Calu3 (cell line): ENCODE results near the gene CSPG4. TPM values are rescaled to one million over a fixed set of nuclear protein-coding genes. Genes with fewer than 3 reads are reported as not detected.
"Not testable (repeated sequence)": the region's sequence is repeated elsewhere in the genome, so short reads cannot be mapped to it uniquely, and the experiment has no call there.

Experiments used
- BruUV-seq: library from RNA; stranded (reverse); fragments of 400-500 nt; replicated peaks from 2 replicates; lab custom pipeline; 2021; lab: Mats Ljungman, UMichigan
- CTCF ChIA-PET: fragments of 300-600 bp; sonication (Branson Sonifier 250); formaldehyde crosslinking; loops from one replicate; lab custom pipeline; 2022; ENCODE audit warnings: antibody characterized with exemption; lab: Charles Lee
- DNase-seq: peaks from one replicate; pipeline ENCODE4 v3.0.0; 2022
- H3K27ac Mint-ChIP-seq: one replicate; pipeline ENCODE4 v1.8.0; 2022; ENCODE audit warnings: mixed read lengths; ENCODE audit not compliant: unreplicated experiment
- H3K27me3 Mint-ChIP-seq: one replicate; pipeline ENCODE4 v1.8.0; 2022; ENCODE audit warnings: mixed read lengths; ENCODE audit not compliant: unreplicated experiment
- H3K36me3 Mint-ChIP-seq: one replicate; pipeline ENCODE4 v1.8.0; 2022; ENCODE audit warnings: mild to moderate bottlenecking, moderate library complexity, mixed read lengths; ENCODE audit not compliant: insufficient read depth, unreplicated experiment
- H3K4me1 Mint-ChIP-seq: one replicate; pipeline ENCODE4 v1.8.0; 2022; ENCODE audit warnings: mild to moderate bottlenecking, low read depth, mixed read lengths; ENCODE audit not compliant: unreplicated experiment
- H3K4me3 Mint-ChIP-seq: one replicate; pipeline ENCODE4 v1.8.0; 2022; ENCODE audit warnings: mild to moderate bottlenecking, low read depth, moderate library complexity, mixed read lengths; ENCODE audit not compliant: unreplicated experiment
- H3K9me3 Mint-ChIP-seq: one replicate; pipeline ENCODE4 v1.8.0; 2022; ENCODE audit warnings: low read depth, mixed read lengths; ENCODE audit not compliant: unreplicated experiment
- CTCF ChIP-seq: fragments of 200-600 bp; IDR thresholded peaks from one replicate; pipeline ENCODE4 v1.8.0; 2022; ENCODE audit warnings: antibody characterized with exemption; ENCODE audit not compliant: unreplicated experiment
- intact Hi-C: fragments of 100-400 bp; cut with micrococcal nuclease; formaldehyde crosslinking; loops from one replicate; pipeline ENCODE4 v1.10.0; 2022; ENCODE audit not compliant: unreplicated experiment
- total RNA-seq: library from RNA; stranded (reverse); gene quantifications from 2 replicates; pipeline ENCODE4 v1.2.3, GENCODE V29; 2022

Gene CSPG4
- total RNA-seq, 1 experiment from 2014 or later: not detected

DNA sequence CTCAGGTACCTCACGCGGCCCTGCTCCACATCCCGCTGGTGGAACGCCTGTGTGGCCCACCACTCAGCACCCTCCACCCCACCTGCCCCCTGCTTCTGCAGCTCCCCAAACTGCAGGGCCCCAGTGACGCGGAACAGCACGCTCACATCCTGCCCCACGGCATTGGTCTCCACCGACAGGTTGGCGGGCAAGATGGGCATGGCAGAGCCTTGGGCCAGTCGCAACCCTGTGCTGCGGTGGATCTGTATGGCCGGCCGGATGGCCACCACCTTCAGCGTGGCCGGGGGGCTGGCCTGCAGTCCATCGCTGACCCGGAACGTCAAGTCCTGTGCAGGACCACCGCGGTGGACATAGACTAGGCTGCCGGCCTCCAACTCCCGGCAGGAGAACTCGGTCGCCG, 23.8 kb downstream of the CSPG4 start:
- Mint-ChIP-seq H3K36me3 (no peaks in the 10 kb centered on the region), H3K27ac (no peak overlapping the region), H3K4me3 (no peak overlapping the region), H3K27me3 (peaks cover 27% of the 10 kb centered on the region), H3K9me3 (no peaks in the 10 kb centered on the region), H3K4me1 (no peaks in the 10 kb centered on the region)
- CTCF ChIA-PET: no interaction called here
- no TSS peak for BruUV-seq
- no peak for TF ChIP-seq CTCF
- intact Hi-C loops: no loop called here
- DNase-seq: no peak

DNA sequence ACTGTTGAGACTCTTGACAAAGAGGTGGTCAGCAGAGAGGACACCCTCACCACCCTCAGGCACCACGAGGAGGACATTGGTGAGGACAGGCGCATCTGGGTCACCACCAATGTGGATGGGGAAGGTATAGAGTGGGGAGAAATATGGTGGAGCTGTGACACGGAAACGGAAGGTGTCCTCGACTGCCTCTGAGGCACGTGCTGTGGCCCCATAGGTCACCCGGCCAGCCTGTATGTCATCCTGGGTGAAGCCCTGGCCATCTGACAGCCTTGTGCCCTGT, 24.4 kb downstream of the CSPG4 start:
- Mint-ChIP-seq H3K4me3 (no peak overlapping the region), H3K36me3 (no peaks in the 10 kb centered on the region), H3K27ac (no peak overlapping the region), H3K27me3 (peaks cover 27% of the 10 kb centered on the region), H3K4me1 (no peaks in the 10 kb centered on the region), H3K9me3 (no peaks in the 10 kb centered on the region)
- BruUV-seq: no TSS peak
- intact Hi-C loops: no loop called here
- TF ChIP-seq CTCF: no peak
- CTCF ChIA-PET: no interaction called here
- no peak for DNase-seq

- Mint-ChIP-seq H3K27ac (no peak overlapping the region), H3K9me3 (no peaks in the 10 kb centered on the region), H3K4me1 (no peaks in the 10 kb centered on the region), H3K27me3 (peaks cover 22% of the 10 kb centered on the region), H3K36me3 (no peaks in the 10 kb centered on the region), H3K4me3 (no peak overlapping the region)
- no peak for DNase-seq
- no peak for TF ChIP-seq CTCF
- intact Hi-C loops: loop anchor here (2.0 kb wide), 1 partner anchor 33 kb away; no protein-coding TSS in a partner anchor
- BruUV-seq: no TSS peak
- CTCF ChIA-PET: interaction anchor here (0.6 to 2.0 kb wide), 2 partner anchors 59 to 115 kb away, joined by 3 to 19 read pairs; no protein-coding TSS in a partner anchor
Measured at GRCh38 chr15:75687486-75688277, 25.0 kb downstream of the CSPG4 start.

DNA sequence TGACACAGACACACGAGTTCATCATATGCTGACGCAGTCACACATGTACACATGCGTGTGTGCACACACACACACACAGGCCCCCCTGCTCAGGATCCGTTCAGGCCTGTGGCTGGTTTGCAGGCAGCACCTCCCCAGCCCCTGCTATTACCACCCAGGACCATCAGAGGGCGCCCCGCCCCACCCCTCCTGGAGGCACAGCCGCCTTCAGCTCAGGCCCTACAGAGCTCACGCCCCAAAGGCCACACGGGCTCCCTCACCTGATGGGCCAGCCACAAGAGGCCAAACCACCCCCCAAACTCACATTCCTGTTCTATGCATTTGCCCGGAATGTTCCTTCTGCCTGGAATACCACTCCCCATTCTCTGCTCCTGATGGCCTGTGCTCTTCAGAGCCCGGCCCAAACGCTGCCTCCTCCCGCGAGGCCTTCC, 26.4 kb downstream of the CSPG4 start:
- DNase-seq: peak; percentile 93
- H3K4me3 Mint-ChIP-seq, H3K27ac Mint-ChIP-seq, H3K9me3 Mint-ChIP-seq, BruUV-seq, H3K27me3 Mint-ChIP-seq, H3K36me3 Mint-ChIP-seq, H3K4me1 Mint-ChIP-seq: not testable (repeated sequence)
- peak; percentile 86 for TF ChIP-seq CTCF
- intact Hi-C loops: loop anchor here (2.0 kb wide), 1 partner anchor 35 kb away; no protein-coding TSS in a partner anchor
- CTCF ChIA-PET: interaction anchor here (0.6 to 2.1 kb wide), 11 partner anchors 27 to 318 kb away, joined by 3 to 19 read pairs (median 6); partner anchors contain the start of genes CSPG4, MAN2C1 and SNUPN
